ENCODE measurements around the gene ALPK3.

ALPK3 gene

GRCh38 chr15:84919106-84919667 is 102.0 kb downstream of the ALPK3 start:
- TF ChIP-seq, protein P1, sequence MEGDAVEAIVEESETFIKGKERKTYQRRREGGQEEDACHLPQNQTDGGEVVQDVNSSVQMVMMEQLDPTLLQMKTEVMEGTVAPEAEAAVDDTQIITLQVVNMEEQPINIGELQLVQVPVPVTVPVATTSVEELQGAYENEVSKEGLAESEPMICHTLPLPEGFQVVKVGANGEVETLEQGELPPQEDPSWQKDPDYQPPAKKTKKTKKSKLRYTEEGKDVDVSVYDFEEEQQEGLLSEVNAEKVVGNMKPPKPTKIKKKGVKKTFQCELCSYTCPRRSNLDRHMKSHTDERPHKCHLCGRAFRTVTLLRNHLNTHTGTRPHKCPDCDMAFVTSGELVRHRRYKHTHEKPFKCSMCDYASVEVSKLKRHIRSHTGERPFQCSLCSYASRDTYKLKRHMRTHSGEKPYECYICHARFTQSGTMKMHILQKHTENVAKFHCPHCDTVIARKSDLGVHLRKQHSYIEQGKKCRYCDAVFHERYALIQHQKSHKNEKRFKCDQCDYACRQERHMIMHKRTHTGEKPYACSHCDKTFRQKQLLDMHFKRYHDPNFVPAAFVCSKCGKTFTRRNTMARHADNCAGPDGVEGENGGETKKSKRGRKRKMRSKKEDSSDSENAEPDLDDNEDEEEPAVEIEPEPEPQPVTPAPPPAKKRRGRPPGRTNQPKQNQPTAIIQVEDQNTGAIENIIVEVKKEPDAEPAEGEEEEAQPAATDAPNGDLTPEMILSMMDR (IDR thresholded peaks at IDR 0.05; ENCODE audit: low read depth, low read length), result no peak
- no peak overlapping the region for H3K4me3 ChIP-seq (ENCODE audit: low read depth, low read length)

DNA sequence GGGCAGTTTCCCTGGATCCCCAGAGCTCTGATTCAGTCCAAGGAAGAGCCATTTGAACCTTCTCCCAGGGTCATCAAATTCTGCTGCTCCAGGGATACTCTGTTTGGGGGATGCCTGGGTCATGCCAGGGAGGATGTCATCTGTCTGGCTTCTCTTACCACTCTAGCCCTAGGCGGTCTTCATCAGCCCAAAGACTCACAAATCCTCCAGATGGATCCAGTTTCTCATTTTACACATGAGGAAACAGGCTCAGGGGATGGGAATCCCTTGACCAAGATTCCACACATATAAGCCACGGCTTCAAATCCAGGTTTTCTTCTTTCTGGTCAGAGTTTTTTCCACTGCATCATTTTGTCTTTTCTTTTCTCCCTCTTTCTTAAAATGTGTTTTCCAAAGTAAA is 104.0 kb downstream of the ALPK3 start:
- TF ChIP-seq, protein P1 (IDR thresholded peaks at IDR 0.05; ENCODE audit: low read depth, low read length), result no peak

DNA sequence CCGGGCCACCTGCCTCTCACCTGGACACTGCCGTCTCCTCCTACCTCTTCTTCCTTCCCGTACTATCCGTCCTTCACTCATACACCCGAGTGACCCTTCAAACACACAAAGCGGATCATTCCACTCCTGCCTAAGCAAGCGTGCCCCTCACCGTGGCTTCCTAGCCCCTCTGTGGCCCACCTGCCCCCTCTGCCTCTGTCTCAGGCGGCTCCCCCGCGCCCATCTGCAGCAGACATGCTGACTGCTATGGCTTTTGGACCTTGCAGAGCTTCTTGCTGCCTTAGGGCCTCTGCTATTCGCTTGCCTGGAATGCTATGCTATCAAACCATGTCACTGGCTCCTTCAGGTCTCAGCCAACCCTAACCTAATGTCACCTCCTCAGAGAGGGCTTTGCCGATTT is 105.4 kb downstream of the ALPK3 start:
- TF ChIP-seq, protein P1 (IDR thresholded peaks at IDR 0.05; ENCODE audit: low read depth, low read length), result no peak
- H3K4me3 ChIP-seq (ENCODE audit: low read depth, low read length), result no peak overlapping the region

More for the DNA sequence above, 104.0 kb downstream of the ALPK3 start:
- H3K4me3 ChIP-seq (ENCODE audit: low read depth, low read length), result no peak overlapping the region
